ENCODE results near the gene CCDC90B.

Gene CCDC90B

DNA sequence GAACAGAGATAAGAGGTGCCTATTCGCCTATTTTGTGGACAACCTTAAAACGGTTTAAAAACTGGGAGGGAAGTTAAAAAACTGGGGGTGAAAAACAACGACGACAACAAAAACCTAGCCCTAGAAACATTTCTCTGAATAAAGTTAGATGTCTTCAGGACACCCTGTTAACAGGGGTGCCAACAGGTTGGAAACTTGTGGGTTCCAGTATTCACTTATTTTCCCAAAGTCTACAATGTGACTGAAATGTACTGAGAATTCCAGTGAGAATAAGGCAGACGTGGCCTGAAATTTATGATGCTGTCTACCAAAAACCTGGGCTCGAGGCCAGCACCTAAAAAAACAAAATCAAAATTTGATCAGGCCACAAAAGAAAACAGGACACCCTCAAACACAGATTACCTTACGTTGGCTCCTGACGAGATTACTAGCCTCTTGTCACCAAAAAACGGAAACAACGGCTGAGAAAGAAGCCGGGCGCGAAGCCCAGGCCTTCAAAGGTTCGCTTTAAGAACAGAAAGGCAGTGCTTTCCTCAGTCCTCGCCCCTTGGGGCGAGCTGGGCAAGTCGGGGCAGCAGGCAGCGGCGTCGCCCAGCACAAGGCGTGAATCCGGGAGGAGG is 906 bp downstream of the CCDC90B start:
- no peak for DNase-seq (ENCODE audit: low read depth)
- H3K4me3 ChIP-seq (ENCODE audit: low read length) = peak overlapping the region; percentile 91
- TF ChIP-seq, protein P1, sequence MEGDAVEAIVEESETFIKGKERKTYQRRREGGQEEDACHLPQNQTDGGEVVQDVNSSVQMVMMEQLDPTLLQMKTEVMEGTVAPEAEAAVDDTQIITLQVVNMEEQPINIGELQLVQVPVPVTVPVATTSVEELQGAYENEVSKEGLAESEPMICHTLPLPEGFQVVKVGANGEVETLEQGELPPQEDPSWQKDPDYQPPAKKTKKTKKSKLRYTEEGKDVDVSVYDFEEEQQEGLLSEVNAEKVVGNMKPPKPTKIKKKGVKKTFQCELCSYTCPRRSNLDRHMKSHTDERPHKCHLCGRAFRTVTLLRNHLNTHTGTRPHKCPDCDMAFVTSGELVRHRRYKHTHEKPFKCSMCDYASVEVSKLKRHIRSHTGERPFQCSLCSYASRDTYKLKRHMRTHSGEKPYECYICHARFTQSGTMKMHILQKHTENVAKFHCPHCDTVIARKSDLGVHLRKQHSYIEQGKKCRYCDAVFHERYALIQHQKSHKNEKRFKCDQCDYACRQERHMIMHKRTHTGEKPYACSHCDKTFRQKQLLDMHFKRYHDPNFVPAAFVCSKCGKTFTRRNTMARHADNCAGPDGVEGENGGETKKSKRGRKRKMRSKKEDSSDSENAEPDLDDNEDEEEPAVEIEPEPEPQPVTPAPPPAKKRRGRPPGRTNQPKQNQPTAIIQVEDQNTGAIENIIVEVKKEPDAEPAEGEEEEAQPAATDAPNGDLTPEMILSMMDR (conservative IDR thresholded peaks at IDR 0.05; ENCODE audit: low read depth, low read length) = no peak

DNA sequence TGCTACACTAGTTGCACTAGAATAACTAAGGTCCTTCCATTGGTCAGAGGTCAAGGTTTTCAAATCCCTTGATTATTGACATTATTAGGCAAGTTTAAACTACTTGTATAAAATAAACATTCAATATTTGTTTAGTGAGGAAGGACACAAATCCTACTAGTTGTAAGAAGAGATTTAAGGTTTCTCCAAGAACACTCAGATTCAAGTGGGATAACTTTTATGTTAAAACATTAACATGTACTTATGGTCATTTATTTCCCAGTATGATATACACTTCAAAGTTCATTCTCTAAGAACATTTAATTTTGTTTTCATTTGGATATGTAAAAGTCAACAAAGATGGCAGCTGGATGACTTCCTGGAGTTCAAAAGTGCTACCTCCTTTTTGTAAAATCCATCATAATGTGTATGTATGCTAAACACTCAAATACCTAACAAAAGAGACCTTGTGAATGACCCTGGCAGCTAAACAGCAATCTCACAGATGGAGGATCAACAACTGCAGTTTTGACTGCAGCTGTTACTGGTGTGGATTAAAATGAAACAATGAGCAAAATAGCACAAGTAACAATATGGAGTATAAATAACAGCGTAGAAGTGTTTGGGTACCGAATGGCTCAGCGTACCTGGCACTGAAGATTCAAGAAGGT is 1.5 kb downstream of the CCDC90B start:
- H3K4me3 ChIP-seq (ENCODE audit: low read length) = peak overlapping the region; percentile 91
- TF ChIP-seq, protein P1 (conservative IDR thresholded peaks at IDR 0.05; ENCODE audit: low read depth, low read length) = no peak
- DNase-seq (ENCODE audit: low read depth) = no peak

DNA sequence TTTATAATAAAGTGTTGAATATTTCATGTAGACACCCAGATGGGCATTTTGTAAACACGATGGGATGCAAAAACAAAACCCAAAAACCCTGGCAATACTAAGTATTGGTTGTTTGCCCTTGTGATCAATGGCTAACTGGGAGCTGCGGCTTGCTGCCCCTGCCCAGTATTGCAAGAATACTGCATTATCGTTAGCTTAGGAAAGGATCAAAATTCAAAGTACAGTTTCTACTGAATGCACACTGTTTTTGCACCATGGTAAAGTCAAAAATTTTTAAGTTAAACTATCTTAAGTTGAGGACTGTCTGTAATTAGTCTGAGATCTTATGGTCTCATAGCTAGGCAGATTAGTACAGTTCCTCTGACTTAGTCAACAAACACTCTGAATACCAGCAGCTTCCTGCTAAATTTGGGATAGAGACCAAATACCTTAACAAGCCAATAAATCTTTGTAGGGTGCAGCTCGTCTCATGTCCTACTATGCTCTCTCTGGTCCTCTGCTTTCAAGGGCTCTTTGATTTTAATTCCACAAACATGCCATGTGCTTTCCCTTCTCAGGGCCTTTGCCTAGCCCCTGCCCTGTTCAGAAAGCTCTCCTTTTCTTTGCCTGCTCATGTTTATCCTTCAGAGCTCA is 4.0 kb downstream of the CCDC90B start:
- no peak overlapping the region for H3K4me3 ChIP-seq (ENCODE audit: low read length)
- no peak for DNase-seq (ENCODE audit: low read depth)
- TF ChIP-seq, protein P1 (conservative IDR thresholded peaks at IDR 0.05; ENCODE audit: low read depth, low read length) = no peak

DNA sequence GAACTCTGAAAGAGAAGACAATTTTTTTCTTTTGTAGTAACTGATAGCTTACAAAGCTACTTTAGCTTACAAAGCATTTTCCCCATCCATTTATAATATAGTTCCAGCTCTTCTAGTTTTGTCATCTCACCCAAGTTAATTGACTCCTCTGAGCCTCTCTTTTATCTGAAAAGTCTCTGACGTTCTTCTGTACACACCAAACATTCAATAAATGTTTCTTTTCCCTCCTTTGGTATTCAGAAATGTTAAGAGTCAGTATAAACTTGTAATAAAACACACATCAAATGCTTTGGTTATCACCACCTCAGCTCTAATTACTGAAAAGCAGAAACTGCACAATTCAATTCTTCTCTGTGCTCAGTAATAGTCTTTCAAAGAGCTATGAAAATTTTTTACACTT is 5.9 kb downstream of the CCDC90B start:
- DNase-seq (ENCODE audit: low read depth) = no peak
- TF ChIP-seq, protein P1 (conservative IDR thresholded peaks at IDR 0.05; ENCODE audit: low read depth, low read length) = no peak
- H3K4me3 ChIP-seq (ENCODE audit: low read length) = no peak overlapping the region

DNA sequence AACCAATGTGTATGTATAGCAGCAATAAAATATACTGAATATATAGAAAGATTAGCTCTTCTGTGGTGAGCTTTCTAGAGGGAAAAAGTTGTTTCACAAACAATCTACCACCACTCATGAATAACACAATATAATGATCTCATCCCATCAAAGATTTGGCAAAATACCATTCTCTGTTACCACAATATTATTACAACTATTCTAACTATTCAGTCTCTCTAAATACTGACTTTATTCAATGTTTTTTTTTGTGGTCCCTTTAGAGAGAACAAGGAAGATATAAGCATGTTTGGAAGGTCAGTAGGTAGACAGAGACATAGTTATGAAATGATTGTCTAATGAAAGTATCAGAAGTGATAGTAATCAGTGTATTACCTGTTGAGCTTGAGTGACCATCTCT is 7.8 kb downstream of the CCDC90B start:
- TF ChIP-seq, protein P1 (conservative IDR thresholded peaks at IDR 0.05; ENCODE audit: low read depth, low read length) = no peak
- H3K4me3 ChIP-seq (ENCODE audit: low read length) = no peak overlapping the region
- DNase-seq (ENCODE audit: low read depth) = no peak

DNA sequence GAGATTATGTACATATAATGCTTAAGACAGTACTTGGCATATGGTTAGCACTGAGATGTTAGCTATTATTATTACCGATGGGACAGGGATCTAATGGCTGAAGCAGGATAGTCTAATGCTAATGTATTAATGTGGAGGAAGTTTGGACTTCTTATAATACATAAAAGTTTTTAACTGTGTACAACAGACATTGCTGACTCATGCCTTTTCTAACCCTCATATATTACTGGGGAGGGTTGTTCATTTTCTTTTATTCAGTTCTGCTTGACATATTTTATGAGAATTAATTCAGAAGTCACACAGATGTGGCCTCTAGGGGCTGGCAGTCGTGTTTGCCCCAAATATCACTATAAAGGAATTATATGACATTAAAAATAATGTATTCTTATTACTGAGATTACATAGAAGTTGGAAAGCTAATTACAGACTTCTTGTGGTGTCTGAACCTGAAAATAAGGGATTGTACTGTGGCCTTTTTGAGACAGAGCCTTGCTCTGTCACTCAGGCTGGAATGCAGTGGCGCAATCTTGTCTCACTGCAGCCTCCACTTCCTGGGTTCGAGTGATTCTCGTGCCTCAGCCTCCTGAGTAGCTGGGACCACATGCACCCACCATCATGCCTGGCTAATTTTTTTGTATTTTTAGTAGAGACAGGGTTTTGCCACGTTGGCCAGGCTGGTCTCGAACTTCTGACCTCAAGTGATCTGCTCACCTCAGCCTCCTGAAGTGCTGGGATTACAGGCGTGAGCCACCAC is 10.1 kb downstream of the CCDC90B start:
- DNase-seq (ENCODE audit: low read depth) = no peak
- TF ChIP-seq, protein P1 (conservative IDR thresholded peaks at IDR 0.05; ENCODE audit: low read depth, low read length) = no peak
- H3K4me3 ChIP-seq (ENCODE audit: low read length) = no peak overlapping the region

Measured in retinal pigment epithelial cell (primary cell).